GM21717 (cell line): ENCODE measurements around the gene RRP1.

ENCODE experiments used
- ATAC-seq: cut with Tn5 transposase; IDR thresholded peaks from one replicate; pipeline ENCODE4 v1.9.1; 2021; ENCODE audit warnings: mild to moderate bottlenecking, moderate library complexity; ENCODE audit not compliant: unreplicated experiment

RRP1 gene

GRCh38 chr21:43758111-43758641 lies 31.2 kb upstream of the RRP1 start:
- no peak for ATAC-seq

GRCh38 chr21:43758811-43759210 lies 30.6 kb upstream of the RRP1 start:
- no peak for ATAC-seq

- ATAC-seq = no peak
Observed at GRCh38 chr21:43759651-43760050, 29.7 kb upstream of the RRP1 start.

- no peak for ATAC-seq
Observed at GRCh38 chr21:43760391-43760958, 28.9 kb upstream of the RRP1 start.

- no peak for ATAC-seq
Observed at GRCh38 chr21:43761886-43762285, 27.5 kb upstream of the RRP1 start.

- ATAC-seq = no peak
Observed at GRCh38 chr21:43762303-43763128, 26.9 kb upstream of the RRP1 start.

- ATAC-seq = no peak
Observed at GRCh38 chr21:43763901-43764523, 25.4 kb upstream of the RRP1 start.

GRCh38 chr21:43764576-43765495 lies 24.5 kb upstream of the RRP1 start:
- ATAC-seq = no peak

- no peak for ATAC-seq
Observed at GRCh38 chr21:43766734-43767497, 22.5 kb upstream of the RRP1 start.

GRCh38 chr21:43767498-43767983 lies 21.8 kb upstream of the RRP1 start:
- no peak for ATAC-seq

- no peak for ATAC-seq
Observed at GRCh38 chr21:43767984-43768867, 21.2 kb upstream of the RRP1 start.

- no peak for ATAC-seq
Observed at GRCh38 chr21:43768868-43769167, 20.6 kb upstream of the RRP1 start.

GRCh38 chr21:43769325-43769958 lies 19.9 kb upstream of the RRP1 start:
- ATAC-seq = no peak

- no peak for ATAC-seq
Observed at GRCh38 chr21:43770066-43770655, 19.2 kb upstream of the RRP1 start.

GRCh38 chr21:43771199-43771675 lies 18.1 kb upstream of the RRP1 start:
- ATAC-seq = no peak

- no peak for ATAC-seq
Observed at GRCh38 chr21:43771698-43772424, 17.5 kb upstream of the RRP1 start.

GRCh38 chr21:43772425-43772821 lies 17.0 kb upstream of the RRP1 start:
- ATAC-seq = no peak
